Endothelial cell of umbilical vein (primary cell): ENCODE measurements around the gene ASB5. TPM values are rescaled to one million over a fixed set of nuclear protein-coding genes. Genes with fewer than 3 reads are reported as not detected.

Experiments
- BruUV-seq: library from RNA; stranded (reverse); fragments of 400-500 nt; replicated peaks from 2 replicates; lab custom pipeline; 2021; lab: Mats Ljungman, UMichigan
- CTCF ChIA-PET: fragments of 300-600, 350-600 bp; sonication (Branson Sonifier 250); formaldehyde crosslinking; loops from one replicate; lab custom pipeline; 2021; ENCODE audit warnings: antibody characterized with exemption, inconsistent platforms; lab: Charles Lee
- POLR2A ChIA-PET: fragments of 300-600, 350-600 bp; sonication (Branson Sonifier 250); formaldehyde crosslinking; loops from one replicate; lab custom pipeline; 2021; ENCODE audit warnings: antibody characterized with exemption, inconsistent platforms; lab: Charles Lee
- DNase-seq: peaks from one replicate; pipeline ENCODE4 v3.0.0-alpha.2; 2011; ENCODE audit warnings: low read depth, low spot score
- FAIRE-seq: peaks from 2 replicates; lab custom pipeline; 2011; peaks lifted over from hg19 to GRCh38; lab: Jason Lieb, UNC
- H2AFZ ChIP-seq: 2 replicates; pipeline ENCODE4 v1.6.0; 2012; ENCODE audit warnings: low read depth, low read length, control low read depth, inconsistent platforms
- H3K27ac ChIP-seq: 2 replicates; pipeline ENCODE4 v1.5.1; 2011; ENCODE audit warnings: low read depth, mild to moderate bottlenecking, control low read depth, low read length, moderate library complexity; ENCODE audit not compliant: insufficient read depth
- H3K27me3 ChIP-seq, 2 experiments: 2 replicates each; pipeline versions ENCODE4 v1.6.0 to v1.6.1; 2011; ENCODE audit warnings: low read length in 2 of 2, mixed read lengths in 1 of 2; ENCODE audit not compliant: control insufficient read depth in 2 of 2, insufficient read depth in 2 of 2
- H3K36me3 ChIP-seq, 2 experiments: 2 replicates in 1 of 2; 3 replicates in 1 of 2; pipeline ENCODE4 v1.5.1; 2011; ENCODE audit warnings: low read length in 2 of 2, mild to moderate bottlenecking in 1 of 2, moderate library complexity in 1 of 2; ENCODE audit not compliant: control insufficient read depth in 2 of 2, insufficient read depth in 2 of 2; ENCODE audit errors: extremely low read depth in 1 of 2
- H3K4me1 ChIP-seq: 3 replicates; pipeline ENCODE4 v1.5.1; 2011; ENCODE audit warnings: mild to moderate bottlenecking, low read length; ENCODE audit not compliant: control insufficient read depth, insufficient read depth; ENCODE audit errors: extremely low read depth
- H3K4me2 ChIP-seq: 2 replicates; pipeline ENCODE4 v1.6.1; 2011; ENCODE audit warnings: low read length, control low read depth, mixed read lengths; ENCODE audit not compliant: insufficient read depth
- H3K4me3 ChIP-seq, 3 experiments: fragments of 200-600 bp in 1 of 3; sonication (generic), shearing (Covaris generic) in 1 of 3; replicated peaks in 1 of 3; 2 replicates each; pipeline ENCODE4 v1.5.1; 2011 to 2016; ENCODE audit warnings: control low read depth in 3 of 3, low read length in 3 of 3, mild to moderate bottlenecking in 2 of 3, inconsistent platforms in 1 of 3, low read depth in 1 of 3, moderate library complexity in 1 of 3; ENCODE audit not compliant: insufficient read depth in 1 of 3
- H3K79me2 ChIP-seq: 2 replicates; pipeline ENCODE4 v1.6.0; 2012; ENCODE audit warnings: low read length, inconsistent platforms; ENCODE audit not compliant: control insufficient read depth, insufficient read depth
- H3K9ac ChIP-seq: replicated peaks from 2 replicates; pipeline ENCODE3; 2011; ENCODE audit warnings: low read length, control low read depth; ENCODE audit not compliant: insufficient read depth; ENCODE audit errors: extremely low read depth
- H3K9me1 ChIP-seq: replicated peaks from 3 replicates; pipeline ENCODE4 v1.6.0; 2011; ENCODE audit warnings: mild to moderate bottlenecking, low read length; ENCODE audit not compliant: control insufficient read depth, insufficient read depth; ENCODE audit errors: extremely low read depth
- H3K9me3 ChIP-seq: replicated peaks from 2 replicates; pipeline ENCODE4 v1.5.1; 2012; ENCODE audit warnings: low read length, inconsistent platforms; ENCODE audit not compliant: control insufficient read depth, insufficient read depth
- H4K20me1 ChIP-seq: replicated peaks from 2 replicates; pipeline ENCODE3; 2011; ENCODE audit warnings: mild to moderate bottlenecking, low read length; ENCODE audit not compliant: control insufficient read depth, insufficient read depth; ENCODE audit errors: extremely low read depth
- CTCF ChIP-seq, 2 donors: IDR thresholded peaks; 1 replicate in 1 of 2; 2 replicates in 1 of 2; pipeline ENCODE4 v1.5.1; 2011; ENCODE audit warnings: low read length in 2 of 2, mild to moderate bottlenecking in 2 of 2, moderate library complexity in 2 of 2, control low read depth in 1 of 2, inconsistent platforms in 1 of 2, low read depth in 1 of 2; ENCODE audit not compliant: insufficient read depth in 1 of 2; ENCODE audit errors: extremely low read depth in 1 of 2
- EZH2 ChIP-seq: IDR thresholded peaks from 2 replicates; pipeline ENCODE4 v1.6.1; 2012; ENCODE audit warnings: borderline replicate concordance, low read depth, mild to moderate bottlenecking, moderate library complexity, low read length, inconsistent platforms; ENCODE audit not compliant: severe bottlenecking
- FOS ChIP-seq: IDR thresholded peaks from 2 replicates; pipeline ENCODE4 v1.6.1; 2011; ENCODE audit warnings: mild to moderate bottlenecking, low read length, moderate library complexity, borderline replicate concordance; ENCODE audit not compliant: insufficient read depth
- GATA2 ChIP-seq: IDR thresholded peaks from 2 replicates; pipeline ENCODE4 v1.7.0; 2011; ENCODE audit warnings: low read depth, mild to moderate bottlenecking, moderate library complexity, mixed read lengths, low read length; ENCODE audit not compliant: insufficient read length, insufficient read depth
- JUN ChIP-seq: IDR thresholded peaks from 2 replicates; pipeline ENCODE4 v1.6.1; 2011; ENCODE audit warnings: borderline replicate concordance, low read depth; ENCODE audit not compliant: insufficient read length, insufficient read depth
- MAX ChIP-seq: IDR thresholded peaks from 2 replicates; pipeline ENCODE4 v1.6.1; 2011; ENCODE audit not compliant: insufficient read depth, insufficient read length
- MYC ChIP-seq: IDR thresholded peaks from one replicate; pipeline ENCODE4 v1.6.1; 2011; ENCODE audit warnings: mild to moderate bottlenecking, low read depth, low read length
- POLR2A ChIP-seq: IDR thresholded peaks from 2 replicates; pipeline ENCODE4 v1.6.1; 2012; ENCODE audit warnings: low read depth, mild to moderate bottlenecking, control low read depth, low read length
- POLR2AphosphoS5 ChIP-seq: IDR thresholded peaks from 2 replicates; pipeline ENCODE4 v1.6.1; 2012; ENCODE audit warnings: low read depth, mild to moderate bottlenecking, control low read depth, low read length, moderate library complexity; ENCODE audit not compliant: insufficient read depth
- dilution Hi-C: fragments of 300-500 bp; cut with MboI; formaldehyde crosslinking; loops from one replicate; pipeline ENCODE4 v1.15.0; 2019; ENCODE audit warnings: low sequenced_read_pairs; ENCODE audit not compliant: extremely low pct_ligation_motif_present
- intact Hi-C: fragments of 100-400 bp; cut with micrococcal nuclease; formaldehyde crosslinking; loops from one replicate; pipeline ENCODE4 v1.10.0; 2022
- polyA plus RNA-seq, 4 experiments: library from polyadenylated mRNA; depleted of rRNA in 3 of 4; stranded (reverse) in 3 of 4; unstranded in 1 of 4; fragments of >200 nt; gene quantifications; 2 replicates each; pipeline versions ENCODE4 v1.2.1 to v1.2.3, GENCODE V29; 2011 to 2012; ENCODE audit warnings: missing spikeins in 1 of 4
- total RNA-seq: library from RNA; stranded (reverse); gene quantifications from 2 replicates; pipeline ENCODE4 v1.2.3, GENCODE V29; 2021

ASB5 gene
- total and polyA plus RNA-seq, 2 donors (not counting 3 experiments of a cell fraction or from before 2014, with no cell fraction given) = not detected

- Histone ChIP-seq H3K9ac (no peak overlapping the region), H3K4me2 (no peak overlapping the region), H4K20me1 (no peaks in the 10 kb centered on the region), H3K4me1 (no peaks in the 10 kb centered on the region), H2AFZ (no peak overlapping the region), H3K27me3 (peaks cover 2 to 7% of the 10 kb centered on the region in 2 experiments), H3K27ac (no peak overlapping the region), H3K36me3 (no peaks in the 10 kb centered on the region), H3K79me2 (no peaks in the 10 kb centered on the region), H3K9me3 (no peaks in the 10 kb centered on the region), H3K4me3 (no peak overlapping the region), H3K9me1 (no peaks in the 10 kb centered on the region)
- TF ChIP-seq EZH2 (no peak), JUN (no peak), POLR2A (no peak), POLR2AphosphoS5 (no peak), CTCF (IDR thresholded peaks at IDR 0.05; ENCODE audit: extremely low read depth in 1 of 2, insufficient read depth in 1 of 2, low read depth in 1 of 2, low read length in 2 of 2) (no peak), GATA2 (no peak), MAX (no peak), MYC (no peak), FOS (no peak)
- dilution Hi-C loops (no loop called here), intact Hi-C loops (no loop called here)
- CTCF ChIA-PET = no interaction called here
- BruUV-seq = no TSS peak
- DNase-seq = no peak
- POLR2A ChIA-PET = no interaction called here
- no peak for FAIRE-seq
These were observed 21.5 kb upstream of the ASB5 start for GRCh38 chr4:176290520-176290919.
